AG04450 (cell line): Measurements from ENCODE around the gene LNPEP. TPM values are rescaled to one million over a fixed set of nuclear protein-coding genes. Genes with fewer than 3 reads are reported as not detected.

Experiments
- CTCF ChIA-PET: fragments of 300-600, 350-600 bp; formaldehyde crosslinking; extraction: SDS; loops from one replicate; lab custom pipeline; 2022; ENCODE audit warnings: antibody characterized with exemption, inconsistent platforms; lab: Charles Lee
- POLR2A ChIA-PET: fragments of 350-600 bp; formaldehyde crosslinking; extraction: SDS; loops from one replicate; lab custom pipeline; 2021; ENCODE audit warnings: antibody characterized with exemption, inconsistent platforms; lab: Yijun Ruan, JAX
- DNase-seq: peaks from one replicate; pipeline ENCODE4 v3.0.0-alpha.2; 2011; ENCODE audit warnings: low read depth, low spot score
- H3K27ac ChIP-seq: one replicate; pipeline ENCODE4 v1.5.1; 2012; ENCODE audit warnings: low read depth, low read length, control low read depth
- H3K27me3 ChIP-seq: one replicate; pipeline ENCODE4 v1.6.0; 2012; ENCODE audit warnings: low read length; ENCODE audit not compliant: control insufficient read depth, insufficient read depth
- H3K4me3 ChIP-seq: 2 replicates; pipeline ENCODE4 v1.5.1; 2011; ENCODE audit warnings: mild to moderate bottlenecking, low read depth, low read length, control low read depth
- H3K9me3 ChIP-seq: 2 replicates; pipeline ENCODE4 v1.5.1; 2012; ENCODE audit warnings: low read length; ENCODE audit not compliant: control insufficient read depth, insufficient read depth
- CTCF ChIP-seq: IDR thresholded peaks from 2 replicates; pipeline ENCODE4 v1.5.1; 2011; ENCODE audit warnings: low read depth, low read length, control low read depth, inconsistent platforms
- polyA plus RNA-seq: library from polyadenylated mRNA; depleted of rRNA; stranded (reverse); fragments of >200 nt; gene quantifications from 2 replicates; pipeline ENCODE4 v1.2.3, GENCODE V29; 2011

LNPEP gene
- polyA plus RNA-seq, 1 experiment: 13.4 TPM

GRCh38 chr5:96943799-96944198 lies 7.9 kb downstream of the LNPEP start:
- ChIA-PET POLR2A (interaction anchor here (0.6 kb wide), 1 partner anchor 85 kb away, joined by 12 read pairs; no protein-coding TSS in a partner anchor), CTCF (no interaction called here)
- no peak for DNase-seq
- Histone ChIP-seq H3K4me3 (no peak overlapping the region), H3K27ac (no peak overlapping the region), H3K9me3 (no peaks in the 10 kb centered on the region), H3K27me3 (no peaks in the 10 kb centered on the region)
- no peak for TF ChIP-seq CTCF

DNA sequence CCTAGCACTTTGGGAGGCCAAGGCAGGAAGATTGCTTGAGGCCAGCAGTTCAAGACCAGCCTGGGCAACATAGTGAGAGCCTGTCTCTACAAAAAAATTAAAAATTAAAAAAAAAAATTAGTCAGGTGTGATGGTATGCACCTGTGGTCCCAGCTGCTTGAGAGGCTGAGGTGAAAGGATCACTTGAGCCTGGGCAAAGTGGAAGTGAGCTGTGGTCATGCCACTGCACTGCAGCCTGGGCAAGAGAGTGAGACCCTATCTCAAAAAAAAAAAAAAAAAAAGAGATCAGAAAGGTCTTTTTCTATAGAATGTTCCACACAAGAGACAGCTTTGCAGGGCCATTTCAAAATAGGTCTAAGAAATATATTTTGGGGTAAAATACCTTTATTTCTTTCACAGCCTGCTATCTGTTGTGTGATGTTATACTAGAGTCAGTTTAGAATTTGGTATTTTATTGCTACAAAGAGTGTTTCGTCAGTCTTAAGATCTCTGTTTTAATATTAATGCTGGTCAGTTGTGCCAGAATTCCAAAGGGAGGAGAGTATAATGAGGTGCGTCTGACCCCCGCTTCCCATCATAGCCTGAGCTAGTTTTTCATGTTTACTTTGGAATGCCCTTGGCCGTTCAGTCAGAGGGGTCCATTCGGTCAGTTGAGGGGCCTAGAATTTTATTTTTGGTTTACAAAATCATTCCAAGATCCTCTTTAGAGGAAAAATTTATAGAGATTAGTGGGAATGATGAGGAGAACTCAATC lies 9.4 kb downstream of the LNPEP start:
- ChIA-PET CTCF (interaction anchor here (0.7 to 0.9 kb wide), 2 partner anchors 45 to 52 kb away, joined by 3 read pairs; no protein-coding TSS in a partner anchor), POLR2A (no interaction called here)
- Histone ChIP-seq H3K4me3 (no peak overlapping the region), H3K27ac (no peak overlapping the region), H3K27me3 (no peaks in the 10 kb centered on the region), H3K9me3 (no peaks in the 10 kb centered on the region; the same call in 1 of the 2 replicates)
- TF ChIP-seq CTCF: no peak
- DNase-seq: no peak

- CTCF ChIA-PET: no interaction called here
- DNase-seq: no peak
Measured at GRCh38 chr5:96946381-96946780, 10.5 kb downstream of the LNPEP start.

DNA sequence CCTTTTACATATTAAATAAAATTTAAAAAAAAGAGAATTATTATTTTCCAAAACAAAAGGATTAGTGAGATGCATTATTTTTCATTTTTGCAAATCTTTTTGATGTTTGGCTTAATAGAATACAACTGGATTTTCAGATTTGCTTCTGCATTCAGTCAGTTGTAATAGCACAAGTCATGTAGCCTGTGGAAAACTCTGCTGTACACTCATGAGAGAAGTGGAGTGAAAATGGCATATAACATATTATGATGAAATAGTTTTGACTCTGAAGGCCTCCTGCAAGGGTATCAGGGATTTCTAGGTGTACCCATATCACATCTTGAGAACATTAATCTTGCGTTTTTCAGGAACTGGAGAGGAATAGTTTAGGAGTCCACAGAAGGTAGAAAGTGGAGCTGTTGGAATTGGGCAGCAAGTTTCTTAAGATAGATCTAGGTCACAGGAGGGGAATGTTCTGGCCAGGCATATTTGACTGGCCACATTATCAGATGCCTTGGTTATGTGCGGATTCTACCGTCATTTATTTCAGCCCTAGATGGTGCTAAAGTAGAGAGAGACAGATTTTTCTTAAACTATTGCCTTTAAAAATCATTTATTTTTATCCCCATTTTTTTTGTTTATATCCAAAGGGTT lies 16.4 kb downstream of the LNPEP start:
- TF ChIP-seq CTCF: no peak
- POLR2A ChIA-PET: no interaction called here
- Histone ChIP-seq H3K27me3 (no peaks in the 10 kb centered on the region), H3K9me3 (no peaks in the 10 kb centered on the region; the same call in 1 of the 2 replicates), H3K27ac (no peak overlapping the region), H3K4me3 (no peak overlapping the region)
- DNase-seq: no peak
- CTCF ChIA-PET: no interaction called here

More at GRCh38 chr5:96946381-96946780, 10.5 kb downstream of the LNPEP start:
- no peaks in the 10 kb centered on the region for H3K27me3 ChIP-seq
- H3K27ac ChIP-seq: no peak overlapping the region
- no peaks in the 10 kb centered on the region; the same call in 1 of the 2 replicates for H3K9me3 ChIP-seq
- no peak overlapping the region for H3K4me3 ChIP-seq
- no peak for TF ChIP-seq CTCF
- POLR2A ChIA-PET: interaction anchor here (0.6 kb wide), 1 partner anchor 23 kb away, joined by 4 read pairs; no protein-coding TSS in a partner anchor
